Measurements from ENCODE around the gene TFDP3.

DNA sequence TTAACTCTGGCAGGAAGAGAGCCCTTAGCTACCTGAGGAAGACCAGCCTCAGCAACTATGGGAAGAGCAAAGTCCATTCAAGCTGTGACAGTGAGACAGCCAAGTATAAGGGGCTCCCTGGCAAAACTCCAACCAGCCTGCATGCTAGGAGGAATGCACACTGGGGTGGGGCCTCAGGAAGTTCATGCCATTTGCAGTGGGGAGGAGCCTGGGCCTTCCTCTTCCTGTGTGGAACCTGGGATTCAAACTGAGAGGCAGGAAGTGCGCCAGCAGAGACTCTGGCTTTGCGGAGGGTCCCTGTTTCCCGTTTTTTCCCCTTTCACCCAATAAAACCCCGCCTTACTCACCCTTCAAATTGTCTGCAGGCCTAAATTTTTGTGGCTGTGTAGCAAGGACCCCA, 33.0 kb downstream of the TFDP3 start:
- TF ChIP-seq, protein P1, sequence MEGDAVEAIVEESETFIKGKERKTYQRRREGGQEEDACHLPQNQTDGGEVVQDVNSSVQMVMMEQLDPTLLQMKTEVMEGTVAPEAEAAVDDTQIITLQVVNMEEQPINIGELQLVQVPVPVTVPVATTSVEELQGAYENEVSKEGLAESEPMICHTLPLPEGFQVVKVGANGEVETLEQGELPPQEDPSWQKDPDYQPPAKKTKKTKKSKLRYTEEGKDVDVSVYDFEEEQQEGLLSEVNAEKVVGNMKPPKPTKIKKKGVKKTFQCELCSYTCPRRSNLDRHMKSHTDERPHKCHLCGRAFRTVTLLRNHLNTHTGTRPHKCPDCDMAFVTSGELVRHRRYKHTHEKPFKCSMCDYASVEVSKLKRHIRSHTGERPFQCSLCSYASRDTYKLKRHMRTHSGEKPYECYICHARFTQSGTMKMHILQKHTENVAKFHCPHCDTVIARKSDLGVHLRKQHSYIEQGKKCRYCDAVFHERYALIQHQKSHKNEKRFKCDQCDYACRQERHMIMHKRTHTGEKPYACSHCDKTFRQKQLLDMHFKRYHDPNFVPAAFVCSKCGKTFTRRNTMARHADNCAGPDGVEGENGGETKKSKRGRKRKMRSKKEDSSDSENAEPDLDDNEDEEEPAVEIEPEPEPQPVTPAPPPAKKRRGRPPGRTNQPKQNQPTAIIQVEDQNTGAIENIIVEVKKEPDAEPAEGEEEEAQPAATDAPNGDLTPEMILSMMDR (IDR thresholded peaks at IDR 0.05): no peak
- no peak for TF ChIP-seq POLR2A (IDR thresholded peaks at IDR 0.05)

Measured in thyroid gland (tissue), 4 donors.